GM12801 (cell line): ENCODE data around the gene ADA.

Experiments used
- CTCF ChIP-seq: IDR thresholded peaks from one replicate; pipeline ENCODE4 v1.5.1; 2011; ENCODE audit warnings: control low read depth; ENCODE audit not compliant: insufficient read length; ENCODE audit errors: extremely low read depth

ADA gene

GRCh38 chr20:44646023-44646640 is 5.4 kb downstream of the ADA start:
- TF ChIP-seq CTCF = no peak

- no peak for TF ChIP-seq CTCF
Observed at GRCh38 chr20:44644667-44645131, 6.8 kb downstream of the ADA start.

GRCh38 chr20:44644230-44644617 is 7.3 kb downstream of the ADA start:
- no peak for TF ChIP-seq CTCF

GRCh38 chr20:44643596-44644229 is 7.8 kb downstream of the ADA start:
- TF ChIP-seq CTCF = no peak

- no peak for TF ChIP-seq CTCF
Observed at GRCh38 chr20:44643154-44643519, 8.4 kb downstream of the ADA start.

- TF ChIP-seq CTCF = no peak
Observed at GRCh38 chr20:44642203-44643153, 9.0 kb downstream of the ADA start.

GRCh38 chr20:44641325-44641724 is 10.2 kb downstream of the ADA start:
- TF ChIP-seq CTCF = no peak
